Cardiac fibroblast (primary cell): ENCODE measurements around the gene FAM83G.
"Not testable (repeated sequence)": the region's sequence is repeated elsewhere in the genome, so short reads cannot be mapped to it uniquely, and the experiment has no call there.

Source experiments
- DNase-seq, 2 donors: peaks; one replicate each; pipeline versions ENCODE4 v3.0.0 to v3.0.0-alpha.2; 2010; ENCODE audit warnings: low read depth in 2 of 2
- H3K4me3 ChIP-seq, 2 donors: replicated peaks in 1 of 2; 1 replicate in 1 of 2; 2 replicates in 1 of 2; pipeline ENCODE4 v1.5.1; 2011; ENCODE audit warnings: low read depth in 2 of 2, low read length in 2 of 2, mild to moderate bottlenecking in 2 of 2, moderate library complexity in 1 of 2
- TF ChIP-seq, protein P1 (sequence below): IDR thresholded peaks from one replicate; pipeline ENCODE4 v1.5.1; 2011; ENCODE audit warnings: low read depth, mild to moderate bottlenecking, low read length, inconsistent platforms

FAM83G gene

DNA sequence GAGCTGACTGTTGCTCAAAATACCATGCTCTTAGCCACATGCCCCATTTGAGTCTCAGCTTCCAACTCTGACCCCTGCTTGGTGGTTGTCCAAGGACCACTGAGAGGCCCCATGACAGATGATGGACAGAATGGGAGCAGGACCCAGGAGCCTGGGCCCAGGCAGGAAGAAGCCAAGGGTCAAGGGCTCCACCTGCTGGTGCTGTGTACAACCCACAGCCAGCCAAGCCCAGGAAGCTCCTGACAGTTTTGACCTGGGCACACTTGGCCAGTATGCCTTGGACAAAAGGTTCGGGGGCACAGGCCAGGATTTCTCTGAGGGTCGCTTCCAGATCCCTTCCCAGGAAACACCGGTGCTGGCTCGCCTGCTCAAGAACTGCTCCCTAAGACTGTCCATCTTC, 27.2 kb upstream of the FAM83G start:
- not testable (repeated sequence) for H3K4me3 ChIP-seq, DNase-seq
- TF ChIP-seq, protein P1, sequence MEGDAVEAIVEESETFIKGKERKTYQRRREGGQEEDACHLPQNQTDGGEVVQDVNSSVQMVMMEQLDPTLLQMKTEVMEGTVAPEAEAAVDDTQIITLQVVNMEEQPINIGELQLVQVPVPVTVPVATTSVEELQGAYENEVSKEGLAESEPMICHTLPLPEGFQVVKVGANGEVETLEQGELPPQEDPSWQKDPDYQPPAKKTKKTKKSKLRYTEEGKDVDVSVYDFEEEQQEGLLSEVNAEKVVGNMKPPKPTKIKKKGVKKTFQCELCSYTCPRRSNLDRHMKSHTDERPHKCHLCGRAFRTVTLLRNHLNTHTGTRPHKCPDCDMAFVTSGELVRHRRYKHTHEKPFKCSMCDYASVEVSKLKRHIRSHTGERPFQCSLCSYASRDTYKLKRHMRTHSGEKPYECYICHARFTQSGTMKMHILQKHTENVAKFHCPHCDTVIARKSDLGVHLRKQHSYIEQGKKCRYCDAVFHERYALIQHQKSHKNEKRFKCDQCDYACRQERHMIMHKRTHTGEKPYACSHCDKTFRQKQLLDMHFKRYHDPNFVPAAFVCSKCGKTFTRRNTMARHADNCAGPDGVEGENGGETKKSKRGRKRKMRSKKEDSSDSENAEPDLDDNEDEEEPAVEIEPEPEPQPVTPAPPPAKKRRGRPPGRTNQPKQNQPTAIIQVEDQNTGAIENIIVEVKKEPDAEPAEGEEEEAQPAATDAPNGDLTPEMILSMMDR = peak; percentile 34

DNA sequence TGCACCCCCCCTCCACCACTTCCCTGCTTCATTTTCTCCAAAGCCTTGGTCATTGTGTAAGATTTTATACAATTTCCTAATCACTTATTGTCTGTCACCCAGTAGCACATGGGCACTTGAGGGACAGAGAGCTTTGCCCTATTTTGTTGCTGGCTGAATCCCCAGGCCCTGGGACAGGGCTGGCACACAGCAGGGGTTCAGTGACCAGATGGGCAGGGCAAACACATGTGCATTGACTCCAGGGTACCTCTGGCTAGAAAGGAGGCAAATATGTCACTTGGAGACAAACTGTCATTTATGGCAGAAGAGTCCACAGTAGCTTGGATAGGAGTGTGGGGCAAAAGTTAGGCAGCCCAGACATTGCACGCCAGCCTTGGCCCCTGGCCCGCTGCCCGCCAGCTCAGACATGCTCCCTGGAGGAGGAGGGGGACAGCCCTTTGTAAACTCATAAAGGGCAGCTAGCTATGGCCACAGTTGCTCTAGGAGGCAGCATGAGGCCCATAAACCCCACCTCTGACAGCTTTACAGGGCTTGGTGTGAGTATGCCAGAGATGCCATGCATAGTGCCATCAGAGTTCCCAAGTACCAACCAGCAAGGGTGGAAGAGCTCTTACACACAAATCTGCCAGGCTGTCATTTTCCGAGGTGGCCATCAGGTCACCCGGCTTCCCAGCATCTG, 26.3 kb upstream of the FAM83G start:
- not testable (repeated sequence) for DNase-seq, H3K4me3 ChIP-seq

DNA sequence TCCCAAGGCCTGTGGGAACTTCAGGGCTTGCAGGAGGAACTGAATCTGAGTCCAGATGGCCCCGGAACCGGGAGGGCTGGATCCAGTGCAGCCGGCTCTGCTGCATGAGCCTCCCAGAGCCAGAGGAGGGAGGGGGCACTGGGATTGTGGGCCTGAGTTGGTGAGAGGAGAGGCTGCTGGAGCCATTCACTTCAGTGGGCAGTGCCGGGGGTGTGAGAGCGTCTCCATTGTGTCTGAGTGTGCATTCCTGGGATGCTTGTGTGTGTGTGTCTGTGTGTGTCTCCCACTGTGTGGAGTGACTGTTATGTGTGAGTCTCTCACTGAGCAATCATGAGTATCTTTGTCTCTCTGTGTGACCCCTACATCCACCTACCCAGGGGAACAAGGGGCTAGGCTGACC, 25.2 kb upstream of the FAM83G start:
- not testable (repeated sequence) for DNase-seq, H3K4me3 ChIP-seq

DNA sequence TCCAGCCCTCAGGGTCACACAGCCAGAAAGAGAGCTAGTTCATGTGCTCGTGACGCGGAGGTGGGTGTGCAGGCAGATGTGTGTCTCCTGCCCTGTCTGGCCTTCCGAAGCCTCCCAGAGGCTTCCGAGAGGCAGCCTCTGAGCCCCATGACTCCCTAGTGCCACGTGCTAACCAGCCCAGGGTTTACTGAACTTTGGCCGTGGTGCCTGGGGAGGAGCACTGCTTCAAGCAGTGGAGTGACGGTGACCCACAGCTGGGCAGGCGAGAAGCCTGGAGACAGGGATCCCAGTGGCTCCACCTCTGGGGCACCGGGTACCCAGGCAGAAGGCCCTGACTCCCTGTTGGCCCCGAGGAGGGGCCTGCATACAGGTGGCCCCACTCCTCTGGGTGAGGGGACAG, 24.1 kb upstream of the FAM83G start:
- not testable (repeated sequence) for H3K4me3 ChIP-seq, DNase-seq

DNA sequence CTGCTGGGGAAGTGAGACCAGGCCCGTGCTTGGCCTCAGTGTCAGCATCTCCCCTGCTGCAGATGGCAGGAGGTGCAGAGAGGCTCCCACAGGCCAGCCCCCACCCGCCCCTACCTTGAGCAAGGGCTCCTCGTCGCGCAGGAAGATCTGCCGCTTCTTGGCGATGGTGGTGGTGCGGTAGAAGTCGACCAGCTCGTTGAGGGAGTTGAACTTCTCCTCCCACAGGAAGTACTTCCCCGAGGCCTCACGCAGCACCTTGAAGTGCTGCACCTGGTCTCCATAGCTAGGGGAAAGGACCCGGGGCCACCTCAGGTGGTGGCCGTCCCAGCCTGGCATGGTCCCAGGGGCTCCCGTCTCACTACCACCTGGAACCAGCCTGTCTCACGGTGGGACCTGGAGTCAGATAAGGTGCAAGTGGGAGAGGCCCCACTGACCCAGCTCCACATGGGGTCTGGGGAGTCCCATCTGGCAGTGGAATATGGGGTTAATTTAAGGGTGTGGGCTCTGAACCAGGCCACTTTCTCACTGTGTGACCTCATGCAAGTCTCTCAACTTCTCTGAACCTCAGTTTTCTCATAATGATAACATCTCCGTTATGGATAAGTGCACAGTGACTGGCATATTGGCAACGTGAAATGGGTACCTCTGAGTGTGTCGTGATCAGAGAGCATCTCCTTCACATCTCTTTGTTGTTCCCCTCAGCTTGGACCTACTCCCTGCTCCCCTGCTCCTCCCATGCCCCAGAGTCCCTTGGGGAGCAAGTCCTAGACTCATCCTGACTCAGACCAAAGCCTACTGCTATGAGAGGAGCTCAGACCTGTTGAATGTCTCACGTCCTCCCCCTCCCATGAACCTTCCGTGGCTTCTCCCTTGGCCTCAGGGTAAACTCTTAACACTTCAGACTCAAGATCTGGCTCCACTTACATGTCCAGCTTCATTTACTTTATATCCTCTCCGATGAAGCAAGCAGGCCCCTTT, 19.8 kb upstream of the FAM83G start:
- TF ChIP-seq, protein P1 = no peak
- no peak overlapping the region for H3K4me3 ChIP-seq
- DNase-seq = peak in 1 of 2 donors; percentile 78

DNA sequence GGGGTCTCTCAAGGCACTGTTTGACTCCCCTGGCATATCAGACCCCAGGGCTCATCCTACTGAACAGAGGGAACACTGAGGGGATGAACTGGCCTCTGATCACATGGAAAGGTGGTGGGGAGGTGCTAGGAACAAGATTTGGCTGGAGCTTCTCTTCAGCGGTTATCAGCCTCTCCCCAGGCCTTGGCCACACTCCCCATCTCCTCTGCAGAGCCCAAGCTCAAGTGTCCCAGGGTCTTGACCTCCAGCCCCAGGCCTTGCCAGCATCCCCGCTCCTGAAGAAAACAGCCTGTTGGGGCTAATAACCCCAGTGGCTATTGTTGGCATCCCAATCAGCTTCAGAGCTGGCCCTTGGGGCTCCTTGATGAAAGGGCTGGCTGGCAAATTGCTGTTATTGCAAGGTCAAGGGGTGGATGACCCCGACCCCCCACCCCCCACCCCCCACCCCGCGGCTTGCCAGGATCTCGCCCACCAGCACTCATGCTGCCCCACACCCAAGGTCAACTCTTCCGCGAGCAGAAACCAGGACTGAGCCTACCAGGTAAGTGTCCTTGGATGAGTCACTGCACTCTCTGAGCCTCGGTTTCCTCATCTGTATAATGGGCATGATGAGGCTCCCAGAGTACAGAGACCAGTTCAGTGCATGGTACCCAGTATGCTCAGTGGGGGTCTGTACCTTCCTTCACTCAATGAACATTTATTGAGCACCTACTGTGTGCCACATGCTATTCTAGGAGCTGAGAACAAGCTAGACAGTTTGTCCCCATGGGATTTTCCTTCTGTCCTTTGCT, 18.8 kb upstream of the FAM83G start:
- TF ChIP-seq, protein P1 = no peak
- H3K4me3 ChIP-seq = no peak overlapping the region
- no peak for DNase-seq

DNA sequence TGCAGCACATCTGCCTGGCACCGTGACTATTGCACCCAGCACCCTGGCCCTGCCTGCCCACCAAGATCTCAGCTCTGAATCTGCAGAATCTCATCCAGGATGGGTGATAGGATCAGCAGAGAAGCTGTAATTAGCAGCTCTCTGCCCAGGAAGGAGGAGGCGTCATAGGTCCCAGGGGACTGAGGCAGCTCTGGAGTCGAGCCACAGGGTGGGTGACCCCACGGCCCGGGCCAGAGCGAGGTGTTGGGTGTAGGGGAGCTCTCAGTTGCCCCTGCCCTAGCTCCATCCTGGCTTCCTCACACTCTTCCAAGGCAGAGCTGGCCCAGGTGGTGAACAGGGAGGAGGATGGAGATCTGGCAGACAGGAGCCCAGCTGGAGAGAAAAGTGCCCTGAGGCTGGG, 18.2 kb upstream of the FAM83G start:
- TF ChIP-seq, protein P1 = no peak
- H3K4me3 ChIP-seq = no peak overlapping the region

DNA sequence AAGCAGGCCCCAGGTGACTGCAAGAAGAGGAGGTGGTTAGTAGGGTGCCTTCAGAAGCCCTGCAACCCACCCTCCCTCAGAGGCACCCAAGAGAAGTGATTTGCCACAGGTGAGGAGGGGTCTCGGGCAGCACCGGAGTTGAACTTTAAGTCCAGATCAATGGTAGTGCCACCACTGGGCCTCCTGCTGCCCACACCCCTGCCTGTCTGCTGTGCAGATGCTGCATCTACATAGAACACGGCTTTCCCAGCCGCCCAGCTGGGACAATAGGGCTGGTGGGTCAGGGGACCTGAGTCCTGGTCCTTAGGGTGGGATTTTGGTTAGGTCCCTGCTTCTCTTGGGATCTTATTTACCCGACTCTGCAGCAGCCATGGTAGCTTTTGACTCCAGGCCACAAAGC, 17.6 kb upstream of the FAM83G start:
- TF ChIP-seq, protein P1 = no peak
- H3K4me3 ChIP-seq = no peak overlapping the region
- DNase-seq = no peak

More for the DNA sequence above, 18.2 kb upstream of the FAM83G start:
- no peak for DNase-seq
